PC-3 (cell line): ENCODE measurements around the gene RAD23B. TPM values are rescaled to one million over a fixed set of nuclear protein-coding genes. Genes with fewer than 3 reads are reported as not detected.

ENCODE experiments used
- ATAC-seq: fragments of 200-7000 bp; cut with Tn5 transposase; 2 replicates; pipeline ENCODE4 v1.9.1; 2020; ENCODE audit warnings: mild to moderate bottlenecking, moderate library complexity
- BruUV-seq: library from RNA; stranded (reverse); fragments of 400-500 nt; replicated peaks from 2 replicates; lab custom pipeline; 2021; lab: Mats Ljungman, UMichigan
- CTCF ChIA-PET: fragments of 300-600 bp; sonication (Branson Sonifier 250); formaldehyde crosslinking; loops from one replicate; lab custom pipeline; 2022; ENCODE audit warnings: antibody characterized with exemption; lab: Charles Lee
- POLR2A ChIA-PET: fragments of 300-600 bp; sonication (Branson Sonifier 250); formaldehyde crosslinking; loops from one replicate; lab custom pipeline; 2022; ENCODE audit warnings: antibody characterized with exemption; ENCODE audit not compliant: unreplicated experiment; lab: Charles Lee
- DNase-seq: peaks from one replicate; pipeline ENCODE4 v3.0.0-alpha.2; 2015
- H2AFZ ChIP-seq: fragments of 300-600 bp; sonication (generic); 2 replicates; pipeline ENCODE4 v1.6.0; 2016; ENCODE audit warnings: antibody characterized with exemption, low read length
- H3F3A ChIP-seq: fragments of 300-600 bp; sonication (generic); one replicate; pipeline ENCODE4 v1.6.0; 2017; ENCODE audit warnings: antibody characterized with exemption, low read length, control low read depth, mild to moderate bottlenecking; ENCODE audit not compliant: unreplicated experiment
- H3K27ac ChIP-seq: fragments of 300-600 bp; sonication (generic); 2 replicates; pipeline ENCODE4 v1.5.1; 2016; ENCODE audit warnings: mild to moderate bottlenecking, low read length
- H3K27me3 ChIP-seq: fragments of 300-600 bp; sonication (generic); 2 replicates; pipeline ENCODE4 v1.6.1; 2016; ENCODE audit warnings: low read length, mixed read lengths
- H3K36me3 ChIP-seq: fragments of 300-600 bp; sonication (generic); 2 replicates; pipeline ENCODE4 v1.6.1; 2016; ENCODE audit warnings: low read depth, mixed run types, low read length, mixed read lengths
- H3K4me1 ChIP-seq: fragments of 300-600 bp; sonication (generic); 2 replicates; pipeline ENCODE4 v1.5.1; 2016; ENCODE audit warnings: low read length; ENCODE audit not compliant: insufficient read depth
- H3K4me2 ChIP-seq: fragments of 300-600 bp; sonication (generic); 2 replicates; pipeline ENCODE4 v1.6.0; 2016; ENCODE audit warnings: low read length
- H3K4me3 ChIP-seq: fragments of 300-600 bp; sonication (generic); 2 replicates; pipeline ENCODE4 v1.5.1; 2016; ENCODE audit warnings: mild to moderate bottlenecking, low read length, mixed read lengths
- H3K79me2 ChIP-seq: fragments of 300-600 bp; sonication (generic); 2 replicates; pipeline ENCODE4 v1.6.1; 2017; ENCODE audit warnings: low read length, mixed read lengths
- H3K9ac ChIP-seq: fragments of 300-600 bp; sonication (generic); 2 replicates; pipeline ENCODE4 v1.6.0; 2016; ENCODE audit warnings: mild to moderate bottlenecking, low read length
- H3K9me2 ChIP-seq: fragments of 300-600 bp; sonication (generic); replicated peaks from 2 replicates; pipeline ENCODE4 v1.6.1; 2016; ENCODE audit warnings: mixed run types, low read length, mixed read lengths
- H3K9me3 ChIP-seq: fragments of 300-600 bp; sonication (generic); 2 replicates; pipeline ENCODE4 v1.6.1; 2016; ENCODE audit warnings: low read length, mixed read lengths
- H4K20me1 ChIP-seq: fragments of 300-600 bp; sonication (generic); 2 replicates; pipeline ENCODE4 v1.6.1; 2016; ENCODE audit warnings: low read length, mixed read lengths
- EZH2 ChIP-seq: fragments of 300-600 bp; sonication (generic); IDR thresholded peaks from one replicate; pipeline ENCODE4 v1.6.1; 2017; ENCODE audit warnings: antibody characterized with exemption, mild to moderate bottlenecking, low read length; ENCODE audit not compliant: unreplicated experiment
- EZH2phosphoT487 ChIP-seq: fragments of 300-600 bp; sonication (generic); IDR thresholded peaks from 2 replicates; pipeline ENCODE4 v1.6.1; 2018; ENCODE audit warnings: mild to moderate bottlenecking, antibody characterized with exemption, low read length, borderline replicate concordance
- intact Hi-C: fragments of 100-400 bp; cut with micrococcal nuclease; formaldehyde crosslinking; loops from 2 replicates; pipeline ENCODE4 v1.9.0; 2023
- total RNA-seq: library from RNA; depleted of rRNA; stranded (reverse); fragments of >200 nt; gene quantifications from 2 replicates; pipeline ENCODE4 v1.2.3, GENCODE V29; 2014
- TF ChIP-seq, protein P1 (sequence below): fragments of 300-600 bp; sonication (generic); conservative IDR thresholded peaks from 2 replicates; pipeline ENCODE4 v1.5.1; 2017; ENCODE audit warnings: antibody characterized with exemption, low read depth, mild to moderate bottlenecking, low read length

The RAD23B gene
- total RNA-seq, 1 experiment from 2014 or later: 67.9 TPM

DNA sequence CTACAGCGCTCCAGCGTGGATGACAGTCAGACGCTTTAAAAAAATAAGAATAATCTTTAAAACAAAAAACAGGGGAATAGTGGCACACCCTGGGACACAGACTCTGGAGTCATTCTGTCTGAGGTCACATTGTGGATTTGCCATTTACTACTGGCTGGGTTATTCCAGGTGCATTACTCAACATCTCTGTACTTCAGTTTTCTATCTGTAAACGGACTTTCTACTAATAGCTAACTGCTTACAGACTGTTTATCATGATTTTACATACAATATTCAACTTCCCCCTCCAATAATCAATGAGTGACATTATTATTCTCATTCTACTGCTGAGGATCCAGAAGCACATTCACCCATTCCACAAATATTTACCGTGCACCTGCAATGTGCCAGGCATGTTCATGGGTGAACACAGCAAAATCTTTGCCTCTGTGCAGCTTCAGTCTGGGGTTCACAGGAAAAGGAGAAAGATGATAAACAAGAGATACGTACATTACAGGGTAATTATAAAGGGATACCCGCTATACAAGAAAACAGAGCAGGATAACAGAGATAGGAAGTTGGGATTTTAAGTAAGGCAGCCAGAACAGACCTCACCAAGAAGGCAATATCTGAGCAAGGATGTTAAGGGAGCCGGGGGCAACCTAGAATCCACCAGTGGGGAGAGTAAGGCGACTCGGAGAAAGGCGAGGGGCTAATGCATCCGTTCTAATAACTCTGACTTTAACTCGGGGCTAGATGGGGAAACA lies 984 bp upstream of the RAD23B start:
- 0 out of 2 replicates have a peak overlapping the region, but pooled peaks have one; percentile 27 for H3K27ac ChIP-seq
- H3K4me3 ChIP-seq: peak overlapping the region; percentile 83
- TF ChIP-seq, protein P1, sequence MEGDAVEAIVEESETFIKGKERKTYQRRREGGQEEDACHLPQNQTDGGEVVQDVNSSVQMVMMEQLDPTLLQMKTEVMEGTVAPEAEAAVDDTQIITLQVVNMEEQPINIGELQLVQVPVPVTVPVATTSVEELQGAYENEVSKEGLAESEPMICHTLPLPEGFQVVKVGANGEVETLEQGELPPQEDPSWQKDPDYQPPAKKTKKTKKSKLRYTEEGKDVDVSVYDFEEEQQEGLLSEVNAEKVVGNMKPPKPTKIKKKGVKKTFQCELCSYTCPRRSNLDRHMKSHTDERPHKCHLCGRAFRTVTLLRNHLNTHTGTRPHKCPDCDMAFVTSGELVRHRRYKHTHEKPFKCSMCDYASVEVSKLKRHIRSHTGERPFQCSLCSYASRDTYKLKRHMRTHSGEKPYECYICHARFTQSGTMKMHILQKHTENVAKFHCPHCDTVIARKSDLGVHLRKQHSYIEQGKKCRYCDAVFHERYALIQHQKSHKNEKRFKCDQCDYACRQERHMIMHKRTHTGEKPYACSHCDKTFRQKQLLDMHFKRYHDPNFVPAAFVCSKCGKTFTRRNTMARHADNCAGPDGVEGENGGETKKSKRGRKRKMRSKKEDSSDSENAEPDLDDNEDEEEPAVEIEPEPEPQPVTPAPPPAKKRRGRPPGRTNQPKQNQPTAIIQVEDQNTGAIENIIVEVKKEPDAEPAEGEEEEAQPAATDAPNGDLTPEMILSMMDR: no peak
- TF ChIP-seq EZH2phosphoT487 (no peak), EZH2 (no peak)
- intact Hi-C loops: no loop called here
- ATAC-seq (peak; percentile 0; the same call in 1 of the 2 replicates), DNase-seq (no peak)
- peak overlapping the region; percentile 92 for H3K4me2 ChIP-seq
- ChIA-PET CTCF (no interaction called here), POLR2A (interaction anchor here (0.6 kb wide), 1 partner anchor 41 kb away, joined by 3 read pairs; no protein-coding TSS in a partner anchor)
- peaks cover 4% of the 10 kb centered on the region; the same call in 1 of the 2 replicates for H3K36me3 ChIP-seq
- H3K4me1 ChIP-seq: peaks cover 29% of the 10 kb centered on the region
- H3K9me3 ChIP-seq: no peaks in the 10 kb centered on the region
- H3K9ac ChIP-seq: peak overlapping the region; percentile 75
- peaks cover 41% of the 10 kb centered on the region for H3K79me2 ChIP-seq
- peaks cover 31% of the 10 kb centered on the region for H4K20me1 ChIP-seq
- peak overlapping the region; percentile 76 for H2AFZ ChIP-seq
- no peaks in the 10 kb centered on the region for H3K27me3 ChIP-seq
- TSS peak; percentile 75 for BruUV-seq
- no peaks in the 10 kb centered on the region for H3F3A ChIP-seq
- H3K9me2 ChIP-seq: no peaks in the 10 kb centered on the region

DNA sequence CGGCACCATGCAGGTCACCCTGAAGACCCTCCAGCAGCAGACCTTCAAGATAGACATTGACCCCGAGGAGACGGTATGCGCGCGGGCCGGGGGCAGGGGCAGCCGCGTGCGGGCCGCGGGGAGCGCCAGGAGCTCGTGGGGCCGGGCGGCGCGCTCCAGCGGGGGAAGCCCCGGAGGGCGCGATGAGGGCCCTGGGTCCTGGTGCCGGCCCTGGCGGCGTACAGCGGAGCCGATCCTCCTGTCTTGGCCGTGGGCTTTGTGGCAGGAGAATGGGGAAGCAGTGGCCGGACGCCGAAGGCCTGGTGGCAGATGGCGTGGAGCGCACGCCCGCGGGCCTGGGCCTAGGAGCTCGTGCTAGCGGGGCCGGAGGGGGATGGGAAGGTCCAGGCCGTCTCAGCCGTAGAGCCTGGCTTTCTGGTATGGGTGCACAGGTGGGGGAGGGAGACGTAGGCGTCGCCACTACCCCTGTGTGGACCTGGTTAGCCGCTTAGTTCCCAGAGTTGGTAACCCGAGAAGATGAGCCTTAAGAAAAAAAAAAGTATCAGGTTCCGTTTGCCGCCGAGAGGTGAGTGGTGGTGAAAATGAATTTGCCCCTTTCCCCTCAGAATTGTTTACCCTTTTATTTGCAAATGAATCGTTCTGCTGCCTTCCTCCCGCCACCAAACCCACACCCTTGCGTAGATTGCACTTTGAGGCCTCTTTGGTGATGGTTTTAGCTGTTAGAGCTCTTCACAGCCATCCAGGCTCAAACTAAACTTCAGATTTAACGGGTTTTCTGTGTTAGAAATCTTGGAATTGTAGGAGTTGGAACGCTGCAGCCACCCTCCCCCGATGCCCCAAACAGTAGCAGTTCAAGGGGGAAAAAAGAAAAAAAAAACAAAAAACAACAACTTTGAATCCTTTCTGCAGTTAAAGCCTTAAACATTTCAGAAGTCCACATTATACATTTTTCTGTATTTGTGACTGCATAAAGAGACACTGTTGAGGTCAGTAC lies 841 bp downstream of the RAD23B start:
- no peaks in the 10 kb centered on the region for H3K9me3 ChIP-seq
- POLR2A ChIA-PET: no interaction called here
- intact Hi-C loops: loop anchor here (1.0 kb wide), 1 partner anchor 40 kb away; no protein-coding TSS in a partner anchor
- peaks cover 29% of the 10 kb centered on the region for H3K4me1 ChIP-seq
- peaks cover 49% of the 10 kb centered on the region for H4K20me1 ChIP-seq
- peak; percentile 77 for DNase-seq
- CTCF ChIA-PET: interaction anchor here (0.6 kb wide), 1 partner anchor 114 kb away, joined by 4 read pairs; no protein-coding TSS in a partner anchor
- H3K79me2 ChIP-seq: peaks cover 59% of the 10 kb centered on the region
- no peaks in the 10 kb centered on the region for H3K27me3 ChIP-seq
- peak overlapping the region; percentile 94 for H3K4me3 ChIP-seq
- peak; percentile 66 for ATAC-seq
- TF ChIP-seq EZH2phosphoT487 (no peak), EZH2 (no peak)
- TF ChIP-seq, protein P1: no peak
- peak overlapping the region; percentile 96 for H3K4me2 ChIP-seq
- no peaks in the 10 kb centered on the region for H3K9me2 ChIP-seq
- TSS peak; percentile 45 for BruUV-seq
- peak overlapping the region; percentile 99 for H3K9ac ChIP-seq
- H3K36me3 ChIP-seq: peaks cover 4% of the 10 kb centered on the region; the same call in 1 of the 2 replicates
- H3F3A ChIP-seq: no peaks in the 10 kb centered on the region
- H3K27ac ChIP-seq: peak overlapping the region; percentile 93
- peak overlapping the region; percentile 59; the same call in 1 of the 2 replicates for H2AFZ ChIP-seq
